Astrocyte (in vitro differentiated cells and primary cell): ENCODE results near the gene ABHD12.

ENCODE experiments used
- CTCF ChIP-seq: IDR thresholded peaks from 2 replicates; pipeline ENCODE4 v1.5.1; 2011; ENCODE audit warnings: low read depth, mild to moderate bottlenecking, inconsistent platforms, low read length, moderate library complexity; ENCODE audit not compliant: insufficient read depth
- EZH2 ChIP-seq: IDR thresholded peaks from 2 replicates; pipeline ENCODE4 v1.6.1; 2012; ENCODE audit warnings: mild to moderate bottlenecking, low read length, inconsistent platforms; ENCODE audit not compliant: insufficient read depth

DNA sequence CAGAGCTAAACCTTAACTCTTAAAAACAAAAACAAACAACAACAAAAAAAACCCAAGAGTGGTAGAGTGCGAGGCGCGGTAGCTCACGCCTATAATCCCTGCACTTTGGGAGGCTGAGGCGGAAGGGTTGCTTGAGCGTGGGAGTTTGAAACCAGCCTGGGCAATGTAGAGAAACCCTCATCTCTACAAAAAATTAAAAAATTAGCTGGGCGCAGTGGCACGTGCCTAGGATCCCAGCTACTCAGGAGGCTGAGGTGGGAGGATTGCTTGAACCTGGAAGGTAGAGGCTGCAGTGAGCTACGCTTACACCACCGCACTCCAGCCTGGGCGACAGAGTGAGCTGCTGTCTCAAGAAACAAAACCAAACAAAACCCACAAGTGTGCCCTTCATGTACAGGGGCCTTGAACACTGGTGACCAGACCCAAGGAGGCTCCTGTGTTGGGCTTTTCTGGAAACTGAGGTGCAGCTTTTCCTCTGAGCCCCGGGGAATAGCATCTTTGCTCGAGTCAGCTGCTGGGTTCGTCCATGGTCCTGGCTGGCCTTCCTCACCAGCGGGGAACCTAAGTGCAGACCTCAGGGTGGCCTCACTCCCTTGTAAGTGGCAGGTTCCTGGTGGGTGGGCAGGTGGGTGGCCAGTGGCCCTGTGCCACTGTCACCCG is 102.9 kb downstream of the ABHD12 start:
- TF ChIP-seq CTCF (no peak), EZH2 (no peak)
